IMR-90 (cell line): Measurements from ENCODE around the gene SUDS3. TPM values are rescaled to one million over a fixed set of nuclear protein-coding genes. Genes with fewer than 3 reads are reported as not detected.

ENCODE experiments used
- ATAC-seq: fragments of 200-7000 bp; cut with Tn5 transposase; 2 replicates; pipeline ENCODE4 v1.9.1; 2020; ENCODE audit warnings: low read depth, mild to moderate bottlenecking, moderate library complexity
- BruUV-seq: library from RNA; stranded (reverse); fragments of 400-500 nt; replicated peaks from 2 replicates; lab custom pipeline; 2021; lab: Mats Ljungman, UMichigan
- CTCF ChIA-PET: fragments of 300-600 bp; formaldehyde crosslinking; extraction: SDS; loops from one replicate; lab custom pipeline; 2021; ENCODE audit warnings: antibody characterized with exemption; lab: Yijun Ruan, JAX
- POLR2A ChIA-PET: fragments of 300-600 bp; sonication (Branson Sonifier 250); formaldehyde crosslinking; loops from one replicate; lab custom pipeline; 2022; ENCODE audit warnings: antibody characterized with exemption; ENCODE audit not compliant: unreplicated experiment; lab: Charles Lee
- DNase-seq: peaks from one replicate; pipeline ENCODE4 v3.0.0; 2013
- H2AFZ ChIP-seq: replicated peaks from 2 replicates; pipeline ENCODE3; 2013; ENCODE audit warnings: low read length, mild to moderate bottlenecking; ENCODE audit not compliant: poor library complexity
- H2AK5ac ChIP-seq: 2 replicates; pipeline ENCODE4 v1.6.1; 2013; ENCODE audit warnings: low read depth, low read length, inconsistent platforms
- H2AK9ac ChIP-seq: replicated peaks from 2 replicates; pipeline ENCODE3; 2013; ENCODE audit warnings: mild to moderate bottlenecking, low read depth, low read length, moderate library complexity; ENCODE audit not compliant: poor library complexity
- H2BK120ac ChIP-seq: 2 replicates; pipeline ENCODE4 v1.6.1; 2013; ENCODE audit warnings: low read depth, low read length, inconsistent platforms
- H2BK15ac ChIP-seq: 3 replicates; pipeline ENCODE4 v1.6.1; 2013; ENCODE audit warnings: low read depth, low read length, inconsistent platforms
- H2BK20ac ChIP-seq: 2 replicates; pipeline ENCODE4 v1.6.1; 2013; ENCODE audit warnings: low read depth, mild to moderate bottlenecking, inconsistent platforms, low read length, moderate library complexity
- H2BK5ac ChIP-seq: 2 replicates; pipeline ENCODE4 v1.6.1; 2013; ENCODE audit warnings: mild to moderate bottlenecking, low read depth, low read length, inconsistent platforms; ENCODE audit not compliant: poor library complexity, severe bottlenecking
- H3K14ac ChIP-seq: replicated peaks from 2 replicates; pipeline ENCODE4 v1.6.1; 2013; ENCODE audit warnings: low read depth, low read length, inconsistent platforms
- H3K18ac ChIP-seq: 2 replicates; pipeline ENCODE4 v1.6.1; 2013; ENCODE audit warnings: low read depth, low read length, control low read depth
- H3K23ac ChIP-seq: 2 replicates; pipeline ENCODE4 v1.6.1; 2013; ENCODE audit warnings: low read depth, low read length, inconsistent platforms
- H3K27ac ChIP-seq: 2 replicates; pipeline ENCODE4 v1.5.1; 2013; ENCODE audit warnings: mild to moderate bottlenecking, control low read depth, low read length; ENCODE audit not compliant: insufficient read depth
- H3K27me3 ChIP-seq: 2 replicates; pipeline ENCODE4 v1.6.1; 2013; ENCODE audit warnings: low read length; ENCODE audit not compliant: control insufficient read depth, insufficient read depth
- H3K36me3 ChIP-seq: 2 replicates; pipeline ENCODE4 v1.6.1; 2013; ENCODE audit warnings: low read length, mixed read lengths; ENCODE audit not compliant: control insufficient read depth, insufficient read depth
- H3K4ac ChIP-seq: 2 replicates; pipeline ENCODE4 v1.6.1; 2013; ENCODE audit warnings: low read depth, low read length, inconsistent platforms
- H3K4me1 ChIP-seq: 2 replicates; pipeline ENCODE4 v1.6.1; 2013; ENCODE audit warnings: low read length, mixed read lengths; ENCODE audit not compliant: control insufficient read depth, insufficient read depth
- H3K4me2 ChIP-seq: 2 replicates; pipeline ENCODE4 v1.6.1; 2013; ENCODE audit warnings: low read depth, mild to moderate bottlenecking, control low read depth, low read length, moderate library complexity
- H3K4me3 ChIP-seq: 2 replicates; pipeline ENCODE4 v1.5.1; 2013; ENCODE audit warnings: low read depth, mild to moderate bottlenecking, control low read depth, low read length, moderate library complexity; ENCODE audit not compliant: insufficient read depth
- H3K56ac ChIP-seq: 2 replicates; pipeline ENCODE4 v1.6.1; 2013; ENCODE audit warnings: low read length, inconsistent platforms; ENCODE audit not compliant: insufficient read depth; ENCODE audit errors: extremely low read depth
- H3K79me1 ChIP-seq, 2 experiments: 2 replicates each; pipeline ENCODE4 v1.6.1; 2013; ENCODE audit warnings: low read length in 2 of 2, inconsistent platforms in 1 of 2, low read depth in 1 of 2
- H3K9ac ChIP-seq: 2 replicates; pipeline ENCODE4 v1.6.1; 2013; ENCODE audit warnings: low read depth, low read length, control low read depth
- H3K9me1 ChIP-seq: 2 replicates; pipeline ENCODE4 v1.6.1; 2013; ENCODE audit warnings: low read length, inconsistent platforms; ENCODE audit not compliant: insufficient read depth
- H3K9me3 ChIP-seq: 2 replicates; pipeline ENCODE4 v1.6.1; 2013; ENCODE audit warnings: low read length; ENCODE audit not compliant: control insufficient read depth, insufficient read depth
- H4K20me1 ChIP-seq: 2 replicates; pipeline ENCODE4 v1.6.1; 2013; ENCODE audit warnings: low read length, inconsistent platforms; ENCODE audit not compliant: insufficient read depth
- H4K5ac ChIP-seq: 2 replicates; pipeline ENCODE4 v1.6.1; 2013; ENCODE audit warnings: mild to moderate bottlenecking, low read depth, low read length, control low read depth
- H4K8ac ChIP-seq, 2 experiments: 2 replicates each; pipeline ENCODE4 v1.6.1; 2013; ENCODE audit warnings: low read depth in 2 of 2, low read length in 2 of 2, control low read depth in 1 of 2, inconsistent platforms in 1 of 2
- H4K91ac ChIP-seq: 2 replicates; pipeline ENCODE4 v1.6.1; 2013; ENCODE audit warnings: low read depth, low read length, inconsistent platforms; ENCODE audit not compliant: insufficient read depth
- MAZ ChIP-seq: IDR thresholded peaks from 2 replicates; pipeline ENCODE4 v1.6.1; 2012; ENCODE audit warnings: low read depth, mild to moderate bottlenecking, low read length, improper control_type of control experiment, moderate library complexity, borderline replicate concordance
- MXI1 ChIP-seq: IDR thresholded peaks from 2 replicates; pipeline ENCODE4 v1.6.1; 2012; ENCODE audit warnings: low read depth, mild to moderate bottlenecking, low read length, moderate library complexity, borderline replicate concordance
- WGBS, 2 experiments: methylation state at CpG; one replicate each; pipeline versions ENCODE4 v1.1.5 to v1.1.7; 2013; ENCODE audit warnings: missing lambda C conversion rate in 2 of 2; ENCODE audit not compliant: insufficient read length in 1 of 2; ENCODE audit errors: extremely low coverage in 2 of 2; 5-methylcytosine and 5-hydroxymethylcytosine counted together
- dilution Hi-C: fragments of 300-500 bp; cut with HindIII; formaldehyde crosslinking; loops from one replicate; pipeline ENCODE4 v1.14.3; 2018; ENCODE audit warnings: low sequenced_read_pairs; ENCODE audit not compliant: unreplicated experiment
- in situ Hi-C: fragments of 300-500 bp; cut with MboI; formaldehyde crosslinking; loops from 3 replicates; pipeline ENCODE4 v1.14.3; 2019; ENCODE audit warnings: low sequenced_read_pairs, inconsistent platforms, mixed read lengths
- intact Hi-C: fragments of 100-400 bp; cut with micrococcal nuclease; formaldehyde crosslinking; loops from 2 replicates; pipeline ENCODE4 v1.10.0; 2022
- polyA plus RNA-seq, 3 experiments: library from polyadenylated mRNA; depleted of rRNA; stranded (reverse); fragments of >200 nt; gene quantifications; 2 replicates each; pipeline ENCODE4 v1.2.3, GENCODE V29; 2012; ENCODE audit warnings: low replicate concordance in 1 of 3
- total RNA-seq: library from RNA; depleted of rRNA; stranded (reverse); fragments of >200 nt; gene quantifications from 2 replicates; pipeline ENCODE4 v1.2.3, GENCODE V29; 2012

The SUDS3 gene
- total and polyA plus RNA-seq, 2 of the 4 experiments (the other 2 are of a cell fraction) = 13.4 to 13.8 TPM

DNA sequence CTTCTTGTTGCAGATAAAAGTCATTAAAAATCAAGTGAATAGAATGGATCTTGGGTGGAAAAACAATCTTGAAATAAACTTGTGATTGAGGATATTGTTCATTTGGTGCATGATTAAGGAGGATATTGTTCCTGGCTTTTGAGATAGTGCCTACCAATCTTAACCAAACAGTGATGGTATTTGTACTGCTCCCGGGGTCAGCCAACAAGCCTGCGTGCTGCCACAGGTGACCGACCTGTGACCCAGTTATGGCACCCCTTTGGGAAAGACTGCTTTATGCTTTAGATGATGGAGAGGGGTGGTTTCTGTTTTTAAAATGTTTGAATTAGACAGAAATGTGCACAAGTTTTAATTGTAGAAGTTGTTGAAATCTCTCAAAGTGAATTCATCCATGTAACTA lies 41.6 kb downstream of the SUDS3 start:
- no peak overlapping the region for H4K8ac ChIP-seq
- H2BK15ac ChIP-seq = no peak overlapping the region
- peaks cover 29% of the 10 kb centered on the region for H3K36me3 ChIP-seq
- H2AFZ ChIP-seq = no peak overlapping the region
- no peak overlapping the region for H3K4ac ChIP-seq
- H3K23ac ChIP-seq = no peak overlapping the region
- CTCF ChIA-PET = no interaction called here
- H3K9ac ChIP-seq = no peak overlapping the region
- no peaks in the 10 kb centered on the region for H4K20me1 ChIP-seq
- no peak overlapping the region for H3K4me2 ChIP-seq
- WGBS, 2 experiments = no CpG with 5 or more reads among the region's 3 CpGs
- no peak overlapping the region for H4K5ac ChIP-seq
- H2BK20ac ChIP-seq = no peak overlapping the region
- H3K14ac ChIP-seq = no peak overlapping the region
- no peaks in the 10 kb centered on the region for H3K4me1 ChIP-seq
- intact Hi-C loops = no loop called here
- DNase-seq (no peak), ATAC-seq (no peak)
- H3K27me3 ChIP-seq = no peaks in the 10 kb centered on the region
- H3K27ac ChIP-seq = no peak overlapping the region
- TF ChIP-seq MAZ (no peak), MXI1 (no peak)
- POLR2A ChIA-PET = no interaction called here
- dilution Hi-C loops = no loop called here
- H3K79me1 ChIP-seq = no peaks in the 10 kb centered on the region; a peak in 1 of 4 replicates
- no TSS peak for BruUV-seq
- no peak overlapping the region for H2BK5ac ChIP-seq
- no peaks in the 10 kb centered on the region for H3K9me3 ChIP-seq
- no peaks in the 10 kb centered on the region; the same call in 1 of the 2 replicates for H3K9me1 ChIP-seq
- no peak overlapping the region for H4K91ac ChIP-seq
- H3K18ac ChIP-seq = no peak overlapping the region
- no peak overlapping the region for H2AK5ac ChIP-seq
- no peak overlapping the region for H3K4me3 ChIP-seq
- no peak overlapping the region for H3K56ac ChIP-seq
- in situ Hi-C loops = loop anchor here (25.0 kb wide), 1 partner anchor 769 kb away; the partner anchor contains the start of gene HSPB8
- H2AK9ac ChIP-seq = no peak overlapping the region
- no peak overlapping the region for H2BK120ac ChIP-seq
